Body of pancreas (tissue), 4 donors: ENCODE results near the gene SLC23A2. TPM values are rescaled to one million over a fixed set of nuclear protein-coding genes. Genes with fewer than 3 reads are reported as not detected.

Experiments used
- ATAC-seq: fragments of 150-250 bp; one replicate; pipeline ENCODE4 v1.9.1; 2016
- DNase-seq, 4 donors: peaks; one replicate each; pipeline ENCODE4 v3.0.0-alpha.2; 2019
- H3K27ac ChIP-seq, 4 donors: fragments of 200-600 bp; sonication (generic); 1 replicate in 3 of 4; 2 replicates in 1 of 4; pipeline versions ENCODE4 v1.5.1 to v1.6.1; 2016 to 2019; ENCODE audit warnings: mild to moderate bottlenecking in 1 of 4, mixed read lengths in 1 of 4, moderate library complexity in 1 of 4
- H3K27me3 ChIP-seq, 2 donors: fragments of 200-600 bp; sonication (generic); one replicate each; pipeline ENCODE4 v1.6.0; 2016; ENCODE audit warnings: mild to moderate bottlenecking in 1 of 2
- H3K36me3 ChIP-seq, 2 donors: fragments of 200-600 bp; sonication (generic); replicated peaks in 1 of 2; 2 replicates each; pipeline ENCODE4 v1.5.1; 2016; ENCODE audit warnings: low read depth in 2 of 2; ENCODE audit not compliant: insufficient read depth in 1 of 2
- H3K4me1 ChIP-seq: fragments of 200-600 bp; sonication (generic); one replicate; pipeline ENCODE4 v1.6.0; 2016
- H3K4me3 ChIP-seq, 2 donors: fragments of 200-600 bp; sonication (generic); 1 replicate in 1 of 2; 2 replicates in 1 of 2; pipeline ENCODE4 v1.5.1; 2016 to 2019
- H3K9me3 ChIP-seq, 3 donors: fragments of 200-600 bp; sonication (generic); 1 replicate in 2 of 3; 2 replicates in 1 of 3; pipeline ENCODE4 v1.5.1; 2016
- CTCF ChIP-seq, 7 experiments: fragments of 450-650 bp in 4 of 7; fragments of 200-600 bp in 3 of 7; sonication (generic) in 3 of 7; IDR thresholded peaks; one replicate each; pipeline ENCODE4 v1.5.1; 2016 to 2019; ENCODE audit warnings: antibody characterized with exemption in 7 of 7
- POLR2A ChIP-seq, 3 donors: fragments of 450-650 bp; IDR thresholded peaks; one replicate each; pipeline ENCODE4 v1.6.1; 2016; ENCODE audit warnings: antibody characterized with exemption in 3 of 3, mild to moderate bottlenecking in 2 of 3
- WGBS, 2 donors: methylation state at CpG; one replicate each; pipeline ENCODE4 v1.1.5; 2017; 5-methylcytosine and 5-hydroxymethylcytosine counted together
- intact Hi-C: fragments of 100-400 bp; cut with DNase I; formaldehyde crosslinking; loops from one replicate; pipeline ENCODE4 v1.15.1; 2023
- total RNA-seq, 2 donors: library from RNA; depleted of rRNA; stranded (reverse); fragments of >200 nt; gene quantifications; one replicate each; pipeline ENCODE4 v1.1.0, GENCODE V29; 2016

Gene SLC23A2
- 10 to 100 TPM; 12.2 TPM for total RNA-seq

- no peaks in the 10 kb centered on the region for H3K27me3 ChIP-seq
- H3K36me3 ChIP-seq = no peaks in the 10 kb centered on the region
- ATAC-seq = peak; percentile 78
- peak within 1 kb of the TSS; percentile 80 to 87 for H3K4me3 ChIP-seq
- H3K9me3 ChIP-seq = no peaks in the 10 kb centered on the region
- H3K4me1 ChIP-seq = peaks cover 15% of the 10 kb centered on the region
- no peak for TF ChIP-seq CTCF (IDR thresholded peaks at IDR 0.05)
- TF ChIP-seq POLR2A (IDR thresholded peaks at IDR 0.05) = no peak
- 3% methylated on average over 16 to 24 of the region's 88 CpGs for WGBS, 2 donors
- intact Hi-C loops = no loop called here
- peak; percentile 35 to 59 (median 41) for DNase-seq
- peak within 1 kb of the TSS in 3 of 4 donors; percentile 38 to 55 (median 49) for H3K27ac ChIP-seq
Observed at GRCh38 chr20:5001174-5002076, at the start of gene SLC23A2. Gene SLC23A2 (minus strand): TSS chr20:5001510. CDS start chr20:4932562, 68,948 bp downstream.

- Histone ChIP-seq H3K36me3 (no peaks in the 10 kb centered on the region), H3K27ac (no peak overlapping the region), H3K4me1 (no peaks in the 10 kb centered on the region), H3K27me3 (no peaks in the 10 kb centered on the region), H3K9me3 (no peaks in the 10 kb centered on the region), H3K4me3 (no peak overlapping the region)
- no peak for ATAC-seq
- no peak for TF ChIP-seq CTCF (IDR thresholded peaks at IDR 0.05)
- no peak for TF ChIP-seq POLR2A (IDR thresholded peaks at IDR 0.05)
- intact Hi-C loops = no loop called here
- DNase-seq = no peak
- 69 to 72% methylated on average over 8 of the region's 8 CpGs for WGBS, 2 donors
Observed at GRCh38 chr20:5046656-5047339, 45.5 kb upstream of the SLC23A2 start.

- 44 to 67% methylated on average over 3 of the region's 3 CpGs for WGBS, 2 donors
- no peaks in the 10 kb centered on the region for H3K27me3 ChIP-seq
- no peak overlapping the region for H3K27ac ChIP-seq
- H3K4me3 ChIP-seq = no peak overlapping the region
- no peak for TF ChIP-seq POLR2A (IDR thresholded peaks at IDR 0.05)
- no peaks in the 10 kb centered on the region for H3K4me1 ChIP-seq
- DNase-seq (no peak), ATAC-seq (no peak)
- H3K36me3 ChIP-seq = no peaks in the 10 kb centered on the region
- intact Hi-C loops = no loop called here
- no peaks in the 10 kb centered on the region for H3K9me3 ChIP-seq
Observed at GRCh38 chr20:5045906-5046305, 44.6 kb upstream of the SLC23A2 start.

- Histone ChIP-seq H3K27ac (no peak overlapping the region), H3K4me1 (no peaks in the 10 kb centered on the region), H3K9me3 (no peaks in the 10 kb centered on the region), H3K4me3 (no peak overlapping the region), H3K36me3 (no peaks in the 10 kb centered on the region), H3K27me3 (no peaks in the 10 kb centered on the region)
- WGBS, 2 donors = 76 to 82% methylated on average over 10 of the region's 10 CpGs
- no peak for TF ChIP-seq POLR2A (IDR thresholded peaks at IDR 0.05)
- TF ChIP-seq CTCF (IDR thresholded peaks at IDR 0.05) = no peak
- DNase-seq (no peak), ATAC-seq (no peak)
- intact Hi-C loops = no loop called here
Observed at GRCh38 chr20:5044075-5044620, 42.8 kb upstream of the SLC23A2 start.

- ATAC-seq = no peak
- TF ChIP-seq CTCF (IDR thresholded peaks at IDR 0.05) = no peak
- TF ChIP-seq POLR2A (IDR thresholded peaks at IDR 0.05) = no peak
- DNase-seq = no peak
- Histone ChIP-seq H3K27ac (no peak overlapping the region), H3K36me3 (no peaks in the 10 kb centered on the region), H3K9me3 (no peaks in the 10 kb centered on the region), H3K4me1 (no peaks in the 10 kb centered on the region), H3K4me3 (no peak overlapping the region), H3K27me3 (no peaks in the 10 kb centered on the region)
- intact Hi-C loops = no loop called here
- WGBS, 2 donors = 61 to 70% methylated on average over 2 to 3 of the region's 3 CpGs
Observed at GRCh38 chr20:5041433-5041832, 40.1 kb upstream of the SLC23A2 start.
